Measurements from ENCODE around the gene KCNN3. TPM values are rescaled to one million over a fixed set of nuclear protein-coding genes. Genes with fewer than 3 reads are reported as not detected.

Gene KCNN3
- total RNA-seq, 1 experiment from 2014 or later = not detected

- BruUV-seq (replicated peaks) = no TSS peak
- peaks cover 69% of the 10 kb centered on the region for H3K27me3 Mint-ChIP-seq (ENCODE audit: unreplicated experiment)
- intact Hi-C loops (cut with micrococcal nuclease; ENCODE audit: unreplicated experiment) = no loop called here
- H3K27ac Mint-ChIP-seq (ENCODE audit: unreplicated experiment) = no peak overlapping the region
- no peaks in the 10 kb centered on the region for H3K4me1 Mint-ChIP-seq (ENCODE audit: low read depth, unreplicated experiment)
- H3K4me3 Mint-ChIP-seq (ENCODE audit: low read depth, unreplicated experiment) = no peak overlapping the region
- H3K36me3 Mint-ChIP-seq (ENCODE audit: insufficient read depth, unreplicated experiment) = no peaks in the 10 kb centered on the region
- DNase-seq = no peak
- CTCF ChIA-PET = interaction anchor here (0.6 kb wide), 1 partner anchor 12 kb away, joined by 3 read pairs; the partner anchor contains the start of gene KCNN3
- no peaks in the 10 kb centered on the region for H3K9me3 Mint-ChIP-seq (ENCODE audit: low read depth, unreplicated experiment)
- no peak for TF ChIP-seq CTCF (IDR thresholded peaks at IDR 0.05; ENCODE audit: unreplicated experiment)
These were observed 12.5 kb downstream of the KCNN3 start for GRCh38 chr1:154857441-154858215.

GRCh38 chr1:154857022-154857421 is 13.1 kb downstream of the KCNN3 start:
- H3K4me1 Mint-ChIP-seq (ENCODE audit: low read depth, unreplicated experiment) = no peaks in the 10 kb centered on the region
- no peak overlapping the region for H3K4me3 Mint-ChIP-seq (ENCODE audit: low read depth, unreplicated experiment)
- no peaks in the 10 kb centered on the region for H3K9me3 Mint-ChIP-seq (ENCODE audit: low read depth, unreplicated experiment)
- no TSS peak for BruUV-seq (replicated peaks)
- intact Hi-C loops (cut with micrococcal nuclease; ENCODE audit: unreplicated experiment) = no loop called here
- no peak for DNase-seq
- no peak overlapping the region for H3K27ac Mint-ChIP-seq (ENCODE audit: unreplicated experiment)
- H3K36me3 Mint-ChIP-seq (ENCODE audit: insufficient read depth, unreplicated experiment) = no peaks in the 10 kb centered on the region
- peaks cover 64% of the 10 kb centered on the region for H3K27me3 Mint-ChIP-seq (ENCODE audit: unreplicated experiment)
- CTCF ChIA-PET = no interaction called here
- no peak for TF ChIP-seq CTCF (IDR thresholded peaks at IDR 0.05; ENCODE audit: unreplicated experiment)

GRCh38 chr1:154856544-154856943 is 13.5 kb downstream of the KCNN3 start:
- intact Hi-C loops (cut with micrococcal nuclease; ENCODE audit: unreplicated experiment) = no loop called here
- Mint-ChIP-seq H3K4me1 (ENCODE audit: low read depth, unreplicated experiment) (no peaks in the 10 kb centered on the region), H3K9me3 (ENCODE audit: low read depth, unreplicated experiment) (no peaks in the 10 kb centered on the region), H3K27me3 (ENCODE audit: unreplicated experiment) (peaks cover 64% of the 10 kb centered on the region), H3K27ac (ENCODE audit: unreplicated experiment) (no peak overlapping the region), H3K36me3 (ENCODE audit: insufficient read depth, unreplicated experiment) (no peaks in the 10 kb centered on the region), H3K4me3 (ENCODE audit: low read depth, unreplicated experiment) (no peak overlapping the region)
- CTCF ChIA-PET = no interaction called here
- DNase-seq = no peak
- BruUV-seq (replicated peaks) = no TSS peak
- TF ChIP-seq CTCF (IDR thresholded peaks at IDR 0.05; ENCODE audit: unreplicated experiment) = no peak

- DNase-seq = no peak
- peaks cover 64% of the 10 kb centered on the region for H3K27me3 Mint-ChIP-seq (ENCODE audit: unreplicated experiment)
- no peaks in the 10 kb centered on the region for H3K36me3 Mint-ChIP-seq (ENCODE audit: insufficient read depth, unreplicated experiment)
- TF ChIP-seq CTCF (IDR thresholded peaks at IDR 0.05; ENCODE audit: unreplicated experiment) = no peak
- intact Hi-C loops (cut with micrococcal nuclease; ENCODE audit: unreplicated experiment) = no loop called here
- H3K27ac Mint-ChIP-seq (ENCODE audit: unreplicated experiment) = no peak overlapping the region
- CTCF ChIA-PET = no interaction called here
- H3K9me3 Mint-ChIP-seq (ENCODE audit: low read depth, unreplicated experiment) = no peaks in the 10 kb centered on the region
- H3K4me1 Mint-ChIP-seq (ENCODE audit: low read depth, unreplicated experiment) = no peaks in the 10 kb centered on the region
- BruUV-seq (replicated peaks) = no TSS peak
- H3K4me3 Mint-ChIP-seq (ENCODE audit: low read depth, unreplicated experiment) = no peak overlapping the region
These were observed 14.0 kb downstream of the KCNN3 start for GRCh38 chr1:154856049-154856448.
